ENCODE data around the gene ELL2.

GRCh38 chr5:96001262-96001661 is 39.6 kb upstream of the ELL2 start:
- no peak for TF ChIP-seq GATAD2B (IDR thresholded peaks at IDR 0.05; ENCODE audit: borderline replicate concordance)
- TF ChIP-seq ZNF232 (CRISPR knock-in tag; IDR thresholded peaks at IDR 0.05) = no peak
- no peak for TF ChIP-seq POLR2A (conservative IDR thresholded peaks at IDR 0.05)
- TF ChIP-seq HDAC6 (IDR thresholded peaks at IDR 0.05; ENCODE audit: low read depth, low read length) = no peak
- no peak for TF ChIP-seq POLR2H (tag; IDR thresholded peaks at IDR 0.05; ENCODE audit: low read depth)
- no peak for TF ChIP-seq TCF7 (IDR thresholded peaks at IDR 0.05; ENCODE audit: borderline replicate concordance)

Measured in K562 (cell line).